HCT116 (cell line): ENCODE data around the gene C1orf105. TPM values are rescaled to one million over a fixed set of nuclear protein-coding genes. Genes with fewer than 3 reads are reported as not detected.
A peak's percentile ranks its signal among the peaks of the same experiment; 100 is the strongest.

Experiments
- ATAC-seq: fragments of 200-7000 bp; cut with Tn5 transposase; 2 replicates; pipeline ENCODE4 v1.9.1; 2020; ENCODE audit warnings: mild to moderate bottlenecking, moderate library complexity
- BruUV-seq: library from RNA; stranded (reverse); fragments of 400-500 nt; replicated peaks from 2 replicates; lab custom pipeline; 2021; lab: Mats Ljungman, UMichigan
- CTCF ChIA-PET: fragments of 300-600 bp; sonication (Branson Sonifier 250); formaldehyde crosslinking; loops from one replicate; lab custom pipeline; 2021; ENCODE audit warnings: antibody characterized with exemption; lab: Charles Lee
- POLR2A ChIA-PET: fragments of 300-600, 350-600 bp; sonication (Branson Sonifier 250); formaldehyde crosslinking; loops from one replicate; lab custom pipeline; 2021; ENCODE audit warnings: antibody characterized with exemption; lab: Charles Lee
- RAD21 ChIA-PET, 2 experiments: fragments of 300-600 bp; sonication (Branson Sonifier 250); formaldehyde crosslinking; loops; one replicate each; lab custom pipeline; 2023; ENCODE audit warnings: low total read pairs in 2 of 2; ENCODE audit not compliant: uncharacterized antibody in 2 of 2, unreplicated experiment in 2 of 2, low non-redundant PET in 1 of 2; lab: Charles Lee
- DNase-seq: peaks from one replicate; pipeline ENCODE4 v3.0.0-alpha.2; 2010; ENCODE audit warnings: low read depth, low spot score
- H2AFZ ChIP-seq: fragments of 200-600 bp; shearing (Covaris generic), sonication (generic); 2 replicates; pipeline ENCODE4 v1.6.1; 2017; ENCODE audit warnings: low read depth, mixed run types, mixed read lengths, antibody characterized with exemption, low read length; ENCODE audit not compliant: poor library complexity, severe bottlenecking
- H3K27ac ChIP-seq: 2 replicates; pipeline ENCODE4 v1.5.1; 2012; ENCODE audit warnings: low read depth, low read length
- H3K27me3 ChIP-seq: fragments of 200-600 bp; sonication (generic); 2 replicates; pipeline ENCODE4 v1.6.1; 2016; ENCODE audit warnings: mixed run types, low read length, mixed read lengths; ENCODE audit not compliant: insufficient read depth
- H3K36me3 ChIP-seq, 2 experiments: fragments of 200-500 bp in 1 of 2; fragments of 200-600 bp in 1 of 2; sonication (Bioruptor generic) in 1 of 2; sonication (generic) in 1 of 2; 2 replicates each; pipeline versions ENCODE4 v1.5.1 to v1.6.1; 2014 to 2016; ENCODE audit warnings: low read length in 2 of 2, inconsistent platforms in 1 of 2, mixed read lengths in 1 of 2, mixed run types in 1 of 2; ENCODE audit not compliant: insufficient read depth in 2 of 2, control insufficient read depth in 1 of 2
- H3K4me1 ChIP-seq, 2 experiments: fragments of 200-600 bp in 1 of 2; sonication (generic) in 1 of 2; 2 replicates each; pipeline versions ENCODE4 v1.5.1 to v1.6.1; 2012 to 2017; ENCODE audit warnings: low read length in 2 of 2, inconsistent platforms in 1 of 2, mild to moderate bottlenecking in 1 of 2, mixed read lengths in 1 of 2, mixed run types in 1 of 2, moderate library complexity in 1 of 2; ENCODE audit not compliant: insufficient read depth in 2 of 2, control insufficient read depth in 1 of 2
- H3K4me2 ChIP-seq: fragments of 200-600 bp; sonication (generic); 2 replicates; pipeline ENCODE4 v1.6.1; 2017; ENCODE audit warnings: mixed run types, low read length, mixed read lengths
- H3K4me3 ChIP-seq, 2 experiments: fragments of 200-600 bp in 1 of 2; sonication (generic) in 1 of 2; replicated peaks in 1 of 2; 2 replicates each; pipeline ENCODE4 v1.5.1; 2011 to 2016; ENCODE audit warnings: low read length in 2 of 2, control low read depth in 1 of 2, low read depth in 1 of 2, mild to moderate bottlenecking in 1 of 2, mixed read lengths in 1 of 2, mixed run types in 1 of 2
- H3K79me2 ChIP-seq: fragments of 200-600 bp; sonication (generic); 2 replicates; pipeline ENCODE4 v1.6.1; 2017; ENCODE audit warnings: mild to moderate bottlenecking, mixed run types, low read length, moderate library complexity, mixed read lengths; ENCODE audit not compliant: insufficient read depth
- H3K9ac ChIP-seq: fragments of 200-600 bp; sonication (generic); 2 replicates; pipeline ENCODE4 v1.6.1; 2016; ENCODE audit warnings: low read length, mixed read lengths
- H3K9me2 ChIP-seq: fragments of 200-600 bp; sonication (generic), shearing (Covaris generic); 2 replicates; pipeline ENCODE4 v1.6.1; 2017; ENCODE audit warnings: mixed run types, mild to moderate bottlenecking, moderate library complexity; ENCODE audit not compliant: insufficient read depth
- H3K9me3 ChIP-seq, 2 experiments: fragments of 200-500 bp in 1 of 2; fragments of 200-600 bp in 1 of 2; sonication (Bioruptor generic) in 1 of 2; sonication (generic) in 1 of 2; 2 replicates each; pipeline ENCODE4 v1.6.1; 2014 to 2017; ENCODE audit warnings: low read length in 2 of 2, mixed read lengths in 2 of 2, inconsistent platforms in 1 of 2, low read depth in 1 of 2, mild to moderate bottlenecking in 1 of 2, mixed run types in 1 of 2, moderate library complexity in 1 of 2; ENCODE audit not compliant: control insufficient read depth in 1 of 2, insufficient read depth in 1 of 2
- H4K20me1 ChIP-seq: fragments of 200-600 bp; sonication (generic), shearing (Covaris generic); 2 replicates; pipeline ENCODE4 v1.6.1; 2017; ENCODE audit warnings: mixed run types, mild to moderate bottlenecking, moderate library complexity; ENCODE audit not compliant: insufficient read depth
- CBX3 ChIP-seq: IDR thresholded peaks from 2 replicates; pipeline ENCODE4 v1.6.1; 2012; ENCODE audit warnings: low read depth
- EGR1 ChIP-seq: IDR thresholded peaks from 2 replicates; pipeline ENCODE4 v1.6.1; 2012; ENCODE audit warnings: low read depth
- EZH2 ChIP-seq: fragments of 200-600 bp; sonication (generic); IDR thresholded peaks from 2 replicates; pipeline ENCODE4 v1.6.1; 2017; ENCODE audit warnings: antibody characterized with exemption, mixed run types
- FOSL1 ChIP-seq: IDR thresholded peaks from 2 replicates; pipeline ENCODE4 v1.6.1; 2012; ENCODE audit warnings: low read depth
- JUND ChIP-seq: IDR thresholded peaks from 2 replicates; pipeline ENCODE4 v1.6.1; 2012
- MAX ChIP-seq: IDR thresholded peaks from 2 replicates; pipeline ENCODE4 v1.6.1; 2012
- POLR2AphosphoS5 ChIP-seq: IDR thresholded peaks from 2 replicates; pipeline ENCODE4 v1.6.1; 2011; ENCODE audit warnings: mild to moderate bottlenecking, low read depth, low read length, moderate library complexity
- SIN3A ChIP-seq: IDR thresholded peaks from 2 replicates; pipeline ENCODE4 v1.6.1; 2012; ENCODE audit warnings: low read depth
- TCF7L2 ChIP-seq: IDR thresholded peaks from 2 replicates; pipeline ENCODE4 v1.7.0; 2011; ENCODE audit warnings: borderline replicate concordance, inconsistent platforms; ENCODE audit not compliant: insufficient read depth, insufficient read length; ENCODE audit errors: extremely low read depth
- YY1 ChIP-seq: IDR thresholded peaks from 2 replicates; pipeline ENCODE4 v1.6.1; 2011; ENCODE audit warnings: low read length, low read depth, moderate library complexity, mild to moderate bottlenecking; ENCODE audit not compliant: insufficient replicate concordance; ENCODE audit errors: extremely low read depth
- intact Hi-C: fragments of 100-400 bp; cut with micrococcal nuclease; formaldehyde crosslinking; loops from 2 replicates; pipeline ENCODE4 v1.10.0; 2022
- total RNA-seq: library from RNA; stranded (reverse); gene quantifications from one replicate; pipeline ENCODE4 v1.2.1, GENCODE V29; 2021; ENCODE audit not compliant: unreplicated experiment

C1orf105 gene
- total RNA-seq, 1 experiment from 2014 or later: not detected

GRCh38 chr1:172498857-172499256 is 78.4 kb downstream of the C1orf105 start (continued):
- TF ChIP-seq POLR2AphosphoS5: no peak

- Histone ChIP-seq H3K27me3 (no peaks in the 10 kb centered on the region), H3K36me3 (no peaks in the 10 kb centered on the region), H3K9me2 (no peaks in the 10 kb centered on the region), H3K4me2 (peak overlapping the region; percentile 44), H2AFZ (no peak overlapping the region), H3K9ac (no peak overlapping the region), H3K4me1 (peaks cover 13 to 20% of the 10 kb centered on the region in 2 experiments; a peak in 3 of 4 replicates), H3K4me3 (no peak overlapping the region), H3K79me2 (no peaks in the 10 kb centered on the region), H3K9me3 (no peaks in the 10 kb centered on the region), H3K27ac (no peak overlapping the region), H4K20me1 (no peaks in the 10 kb centered on the region)
- ChIA-PET CTCF (no interaction called here), POLR2A (no interaction called here), RAD21 (no interaction called here)
- intact Hi-C loops: no loop called here
- ATAC-seq: peak; percentile 93
- BruUV-seq: no TSS peak
- DNase-seq: peak; percentile 29
- TF ChIP-seq TCF7L2 (no peak), EZH2 (no peak), SIN3A (peak; percentile 56), JUND (peak; percentile 62), FOSL1 (peak; percentile 75; the same call in 1 of the 2 replicates), CBX3 (0 out of 2 replicates have a peak, but pooled peaks have one; percentile 55), EGR1 (no peak), MAX (peak; percentile 60; the same call in 1 of the 2 replicates), YY1 (peak; percentile 23)
Observed at GRCh38 chr1:172499636-172500141, 79.2 kb downstream of the C1orf105 start.
